Liver (tissue), 9 donors: ENCODE results near the gene CCDC40. TPM values are rescaled to one million over a fixed set of nuclear protein-coding genes. Genes with fewer than 3 reads are reported as not detected.

Experiments
- DNase-seq: peaks from one replicate; pipeline ENCODE4 v3.0.0-alpha.2; 2017; ENCODE audit warnings: low spot score
- H3K27ac ChIP-seq, 2 donors: one replicate each; pipeline ENCODE4 v1.7.0; 2013; ENCODE audit warnings: inconsistent platforms in 2 of 2, low read length in 2 of 2, control low read depth in 1 of 2, low read depth in 1 of 2, mild to moderate bottlenecking in 1 of 2
- H3K27me3 ChIP-seq, 4 donors: one replicate each; pipeline versions ENCODE4 v1.6.1 to v1.7.0; 2013; ENCODE audit warnings: low read length in 3 of 4, inconsistent platforms in 1 of 4, mild to moderate bottlenecking in 1 of 4, moderate library complexity in 1 of 4; ENCODE audit not compliant: control insufficient read depth in 4 of 4, insufficient read depth in 4 of 4
- H3K36me3 ChIP-seq, 4 donors: one replicate each; pipeline versions ENCODE4 v1.6.1 to v1.7.0; 2013; ENCODE audit warnings: low read length in 3 of 4, mild to moderate bottlenecking in 3 of 4, low read depth in 1 of 4, moderate library complexity in 1 of 4; ENCODE audit not compliant: control insufficient read depth in 4 of 4, insufficient read depth in 3 of 4
- H3K4me1 ChIP-seq, 4 donors: one replicate each; pipeline versions ENCODE4 v1.6.1 to v1.7.0; 2013; ENCODE audit warnings: low read length in 3 of 4, mild to moderate bottlenecking in 3 of 4, moderate library complexity in 1 of 4; ENCODE audit not compliant: control insufficient read depth in 4 of 4, insufficient read depth in 4 of 4
- H3K4me3 ChIP-seq, 3 donors: one replicate each; pipeline versions ENCODE4 v1.6.1 to v1.7.0; 2013; ENCODE audit warnings: low read length in 3 of 3, control low read depth in 1 of 3, low read depth in 1 of 3, mild to moderate bottlenecking in 1 of 3
- H3K9ac ChIP-seq, 2 donors: one replicate each; pipeline ENCODE4 v1.7.0; 2013; ENCODE audit warnings: low read length in 2 of 2, mild to moderate bottlenecking in 2 of 2, moderate library complexity in 2 of 2, control low read depth in 1 of 2, low read depth in 1 of 2
- H3K9me3 ChIP-seq, 4 donors: one replicate each; pipeline versions ENCODE4 v1.6.1 to v1.7.0; 2013; ENCODE audit warnings: low read length in 3 of 4; ENCODE audit not compliant: control insufficient read depth in 4 of 4
- ATF3 ChIP-seq: IDR thresholded peaks from 2 replicates; pipeline ENCODE4 v1.6.1; 2016; ENCODE audit warnings: antibody characterized with exemption
- EGR1 ChIP-seq, 2 donors: IDR thresholded peaks; 2 replicates each; pipeline ENCODE4 v1.6.1; 2016 to 2018; ENCODE audit warnings: antibody characterized with exemption in 2 of 2, low read depth in 2 of 2
- FOXA1 ChIP-seq: IDR thresholded peaks from 2 replicates; pipeline ENCODE4 v1.6.1; 2016; ENCODE audit warnings: antibody characterized with exemption
- FOXA2 ChIP-seq: IDR thresholded peaks from 2 replicates; pipeline ENCODE4 v1.6.1; 2016; ENCODE audit warnings: antibody characterized with exemption
- GABPA ChIP-seq, 2 donors: IDR thresholded peaks in 1 of 2; conservative IDR thresholded peaks in 1 of 2; 2 replicates each; pipeline ENCODE4 v1.6.1; 2016; ENCODE audit warnings: antibody characterized with exemption in 2 of 2, mild to moderate bottlenecking in 1 of 2, moderate library complexity in 1 of 2
- HNF4A ChIP-seq, 2 donors: conservative IDR thresholded peaks; 2 replicates each; pipeline ENCODE4 v1.6.1; 2016; ENCODE audit warnings: antibody characterized with exemption in 2 of 2, mild to moderate bottlenecking in 2 of 2
- HNF4G ChIP-seq: IDR thresholded peaks from 2 replicates; pipeline ENCODE4 v1.6.1; 2016; ENCODE audit warnings: antibody characterized with exemption
- JUND ChIP-seq, 2 donors: IDR thresholded peaks; 2 replicates each; pipeline ENCODE4 v1.6.1; 2016; ENCODE audit warnings: antibody characterized with exemption in 2 of 2
- NR2F2 ChIP-seq: IDR thresholded peaks from 2 replicates; pipeline ENCODE4 v1.6.1; 2016; ENCODE audit warnings: antibody characterized with exemption
- RAD21 ChIP-seq, 2 donors: IDR thresholded peaks; 2 replicates each; pipeline ENCODE4 v1.6.1; 2016; ENCODE audit warnings: antibody characterized with exemption in 2 of 2, mild to moderate bottlenecking in 2 of 2
- REST ChIP-seq: IDR thresholded peaks from 2 replicates; pipeline ENCODE4 v1.6.1; 2016; ENCODE audit warnings: antibody characterized with exemption, mild to moderate bottlenecking
- RXRA ChIP-seq, 2 donors: IDR thresholded peaks; 2 replicates each; pipeline ENCODE4 v1.6.1; 2017 to 2018; ENCODE audit warnings: antibody characterized with exemption in 2 of 2, mild to moderate bottlenecking in 1 of 2
- SP1 ChIP-seq: IDR thresholded peaks from 2 replicates; pipeline ENCODE4 v1.6.1; 2018; ENCODE audit warnings: antibody characterized with exemption, mild to moderate bottlenecking
- TAF1 ChIP-seq: conservative IDR thresholded peaks from 2 replicates; pipeline ENCODE4 v1.6.1; 2016; ENCODE audit warnings: antibody characterized with exemption, mild to moderate bottlenecking
- YY1 ChIP-seq: IDR thresholded peaks from 2 replicates; pipeline ENCODE4 v1.6.1; 2016; ENCODE audit warnings: antibody characterized with exemption, mild to moderate bottlenecking
- ZBTB33 ChIP-seq: IDR thresholded peaks from 2 replicates; pipeline ENCODE4 v1.6.1; 2016; ENCODE audit warnings: antibody characterized with exemption
- WGBS: extraction: QIAGEN DNeasy Blood & Tissue Kit; methylation state at CpG from one replicate; pipeline ENCODE4 v1.1.7; 2013; 5-methylcytosine and 5-hydroxymethylcytosine counted together
- polyA plus RNA-seq, 2 donors: library from polyadenylated mRNA; stranded (reverse) in 1 of 2; unstranded in 1 of 2; fragments of 200-250 nt in 1 of 2; fragments of >200 nt in 1 of 2; fragmentation: Nextera tagmentation in 1 of 2; extraction: Ambion mirVana in 1 of 2; gene quantifications; one replicate each; pipeline versions ENCODE4 v1.2.1 to v1.2.3, GENCODE V29; 2013 to 2015
- total RNA-seq, 2 donors: library from RNA; depleted of rRNA; stranded (reverse); fragments of >200 nt; gene quantifications; one replicate each; pipeline ENCODE4 v1.2.3, GENCODE V29; 2014
- TF ChIP-seq, protein P1 (sequence below): IDR thresholded peaks from 2 replicates; pipeline ENCODE4 v1.6.1; 2016; ENCODE audit warnings: antibody characterized with exemption
- TF ChIP-seq, protein P2 (sequence below): fragments of 150-350 bp; IDR thresholded peaks from 2 replicates; pipeline ENCODE4 v1.5.1; 2017; ENCODE audit warnings: improper control_type of control experiment, low read depth, low read length; ENCODE audit not compliant: missing input control
- donor health status: healthy.
- donor health status: healthy.
- donor health status: healthy.
- donor health status: healthy.
- donor health status: healthy.

Gene CCDC40
- total and polyA plus RNA-seq, 4 donors: 0.60 to 3.0 (median 1.4) TPM

DNA sequence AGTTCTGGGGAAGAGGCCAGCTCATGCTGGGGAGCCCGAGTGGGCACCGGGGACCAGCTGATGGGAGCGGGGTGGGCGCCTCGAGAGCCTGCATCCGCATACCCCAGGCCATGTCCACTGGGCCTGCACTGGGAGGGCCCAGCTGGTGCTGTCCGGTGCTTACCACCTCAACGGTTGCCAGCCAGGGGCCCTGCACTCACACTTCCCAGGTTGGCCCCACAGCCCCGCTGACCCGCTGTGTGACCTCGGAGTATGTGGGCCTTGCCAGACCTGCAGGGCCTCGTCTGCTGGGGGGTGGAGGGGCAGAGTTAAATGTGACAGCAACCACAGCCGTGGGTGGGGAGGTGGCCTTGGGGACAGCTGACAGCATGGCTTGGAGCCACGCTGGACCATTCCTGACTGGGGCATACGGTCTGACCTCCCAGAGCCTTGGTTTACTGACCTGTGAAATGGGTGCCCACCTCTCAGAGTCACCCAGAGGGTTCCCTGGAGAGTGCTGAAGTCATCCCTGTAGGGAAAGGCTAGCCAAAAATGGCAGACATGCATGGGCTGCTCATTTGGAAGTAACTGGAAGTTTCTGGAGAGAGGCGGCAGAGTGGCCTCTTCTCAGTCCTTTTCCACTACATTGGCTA is 59.5 kb downstream of the CCDC40 start:
- no peaks in the 10 kb centered on the region for H3K36me3 ChIP-seq
- H3K9ac ChIP-seq: no peak overlapping the region
- DNase-seq: no peak
- WGBS: 89% methylated on average over 16 of the region's 16 CpGs
- no peaks in the 10 kb centered on the region for H3K27me3 ChIP-seq
- H3K27ac ChIP-seq: no peak overlapping the region
- TF ChIP-seq RXRA (IDR thresholded peaks at IDR 0.05) (no peak), RAD21 (IDR thresholded peaks at IDR 0.05) (no peak), REST (no peak), NR2F2 (no peak), FOXA2 (no peak), TAF1 (no peak), JUND (IDR thresholded peaks at IDR 0.05) (no peak), ATF3 (no peak)
- TF ChIP-seq, protein P1, sequence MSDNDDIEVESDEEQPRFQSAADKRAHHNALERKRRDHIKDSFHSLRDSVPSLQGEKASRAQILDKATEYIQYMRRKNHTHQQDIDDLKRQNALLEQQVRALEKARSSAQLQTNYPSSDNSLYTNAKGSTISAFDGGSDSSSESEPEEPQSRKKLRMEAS: no peak
- no peaks in the 10 kb centered on the region for H3K9me3 ChIP-seq
- H3K4me3 ChIP-seq: no peak overlapping the region
- peaks cover 0 to 5% (median 2%) of the 10 kb centered on the region in 4 donors for H3K4me1 ChIP-seq

GRCh38 chr17:80096561-80097021 is 60.1 kb downstream of the CCDC40 start:
- WGBS: 90% methylated on average over 12 of the region's 12 CpGs
- Histone ChIP-seq H3K9ac (no peak overlapping the region), H3K36me3 (no peaks in the 10 kb centered on the region), H3K4me3 (no peak overlapping the region), H3K9me3 (no peaks in the 10 kb centered on the region), H3K27me3 (no peaks in the 10 kb centered on the region), H3K27ac (no peak overlapping the region), H3K4me1 (peaks cover 0 to 6% (median 3%) of the 10 kb centered on the region in 4 donors)
- no peak for TF ChIP-seq REST
- TF ChIP-seq RAD21 (IDR thresholded peaks at IDR 0.05): no peak
- TF ChIP-seq ATF3: no peak
- no peak for TF ChIP-seq FOXA1
- TF ChIP-seq, protein P1: no peak
- TF ChIP-seq, protein P2, sequence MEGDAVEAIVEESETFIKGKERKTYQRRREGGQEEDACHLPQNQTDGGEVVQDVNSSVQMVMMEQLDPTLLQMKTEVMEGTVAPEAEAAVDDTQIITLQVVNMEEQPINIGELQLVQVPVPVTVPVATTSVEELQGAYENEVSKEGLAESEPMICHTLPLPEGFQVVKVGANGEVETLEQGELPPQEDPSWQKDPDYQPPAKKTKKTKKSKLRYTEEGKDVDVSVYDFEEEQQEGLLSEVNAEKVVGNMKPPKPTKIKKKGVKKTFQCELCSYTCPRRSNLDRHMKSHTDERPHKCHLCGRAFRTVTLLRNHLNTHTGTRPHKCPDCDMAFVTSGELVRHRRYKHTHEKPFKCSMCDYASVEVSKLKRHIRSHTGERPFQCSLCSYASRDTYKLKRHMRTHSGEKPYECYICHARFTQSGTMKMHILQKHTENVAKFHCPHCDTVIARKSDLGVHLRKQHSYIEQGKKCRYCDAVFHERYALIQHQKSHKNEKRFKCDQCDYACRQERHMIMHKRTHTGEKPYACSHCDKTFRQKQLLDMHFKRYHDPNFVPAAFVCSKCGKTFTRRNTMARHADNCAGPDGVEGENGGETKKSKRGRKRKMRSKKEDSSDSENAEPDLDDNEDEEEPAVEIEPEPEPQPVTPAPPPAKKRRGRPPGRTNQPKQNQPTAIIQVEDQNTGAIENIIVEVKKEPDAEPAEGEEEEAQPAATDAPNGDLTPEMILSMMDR: no peak
- TF ChIP-seq FOXA2: no peak
- TF ChIP-seq TAF1: no peak
- no peak for TF ChIP-seq ZBTB33
- TF ChIP-seq SP1: no peak
- no peak for TF ChIP-seq EGR1 (IDR thresholded peaks at IDR 0.05; ENCODE audit: low read depth in 2 of 2)
- TF ChIP-seq HNF4G: no peak
- no peak for TF ChIP-seq HNF4A (conservative IDR thresholded peaks at IDR 0.05)
- no peak for TF ChIP-seq JUND (IDR thresholded peaks at IDR 0.05)
- TF ChIP-seq NR2F2: no peak
- TF ChIP-seq GABPA (IDR thresholded peaks at IDR 0.05 in 1 of 2, conservative IDR thresholded peaks at IDR 0.05 in 1 of 2): no peak
- TF ChIP-seq YY1: no peak
- TF ChIP-seq RXRA (IDR thresholded peaks at IDR 0.05): no peak
- no peak for DNase-seq
